WTC11 (cell line): ENCODE results near the gene ATF3.

ENCODE experiments used
- ATF3 ChIP-seq: sonication (generic); formaldehyde crosslinking; conservative IDR thresholded peaks from 2 replicates; pipeline ENCODE4 v1.8.1; 2022; ENCODE audit warnings: mild to moderate bottlenecking, missing genetic modification reagents
- CREB1 ChIP-seq: sonication (generic); formaldehyde crosslinking; IDR thresholded peaks from 2 replicates; pipeline ENCODE4 v1.8.0; 2023; ENCODE audit warnings: mild to moderate bottlenecking, missing genetic modification reagents
- CTCF ChIP-seq: fragments of 200-600 bp; IDR thresholded peaks from 2 replicates; pipeline ENCODE4 v1.8.0; 2022; ENCODE audit warnings: antibody characterized with exemption
- FOXJ3 ChIP-seq: sonication (generic); formaldehyde crosslinking; IDR thresholded peaks from 2 replicates; pipeline ENCODE4 v1.9.0; 2021; ENCODE audit warnings: missing genetic modification reagents, mild to moderate bottlenecking, borderline replicate concordance
- NFYB ChIP-seq: sonication (generic); formaldehyde crosslinking; conservative IDR thresholded peaks from 2 replicates; pipeline ENCODE4 v1.8.0; 2022; ENCODE audit warnings: low read depth, missing genetic modification reagents
- SP1 ChIP-seq: sonication (generic); formaldehyde crosslinking; conservative IDR thresholded peaks from 2 replicates; pipeline ENCODE4 v1.8.1; 2022; ENCODE audit warnings: missing genetic modification reagents
- ZNF232 ChIP-seq: sonication (generic); formaldehyde crosslinking; IDR thresholded peaks from 2 replicates; pipeline ENCODE4 v1.8.0; 2022; ENCODE audit warnings: mild to moderate bottlenecking, missing genetic modification reagents
- ZNF396 ChIP-seq: fragments of 250-450 bp; sonication (Bioruptor Pico); IDR thresholded peaks from 2 replicates; pipeline ENCODE4 v1.8.0; 2021; ENCODE audit warnings: mild to moderate bottlenecking, moderate library complexity, borderline replicate concordance
- TF ChIP-seq, protein P1 (sequence below): sonication (generic); formaldehyde crosslinking; conservative IDR thresholded peaks from 2 replicates; pipeline ENCODE4 v1.8.1; 2023; ENCODE audit warnings: mild to moderate bottlenecking, low read depth, missing genetic modification reagents, moderate library complexity
- TF ChIP-seq, protein P2 (sequence below): sonication (generic); formaldehyde crosslinking; IDR thresholded peaks from 2 replicates; pipeline ENCODE4 v1.8.1; 2023; ENCODE audit warnings: mild to moderate bottlenecking, moderate library complexity, missing genetic modification reagents

DNA sequence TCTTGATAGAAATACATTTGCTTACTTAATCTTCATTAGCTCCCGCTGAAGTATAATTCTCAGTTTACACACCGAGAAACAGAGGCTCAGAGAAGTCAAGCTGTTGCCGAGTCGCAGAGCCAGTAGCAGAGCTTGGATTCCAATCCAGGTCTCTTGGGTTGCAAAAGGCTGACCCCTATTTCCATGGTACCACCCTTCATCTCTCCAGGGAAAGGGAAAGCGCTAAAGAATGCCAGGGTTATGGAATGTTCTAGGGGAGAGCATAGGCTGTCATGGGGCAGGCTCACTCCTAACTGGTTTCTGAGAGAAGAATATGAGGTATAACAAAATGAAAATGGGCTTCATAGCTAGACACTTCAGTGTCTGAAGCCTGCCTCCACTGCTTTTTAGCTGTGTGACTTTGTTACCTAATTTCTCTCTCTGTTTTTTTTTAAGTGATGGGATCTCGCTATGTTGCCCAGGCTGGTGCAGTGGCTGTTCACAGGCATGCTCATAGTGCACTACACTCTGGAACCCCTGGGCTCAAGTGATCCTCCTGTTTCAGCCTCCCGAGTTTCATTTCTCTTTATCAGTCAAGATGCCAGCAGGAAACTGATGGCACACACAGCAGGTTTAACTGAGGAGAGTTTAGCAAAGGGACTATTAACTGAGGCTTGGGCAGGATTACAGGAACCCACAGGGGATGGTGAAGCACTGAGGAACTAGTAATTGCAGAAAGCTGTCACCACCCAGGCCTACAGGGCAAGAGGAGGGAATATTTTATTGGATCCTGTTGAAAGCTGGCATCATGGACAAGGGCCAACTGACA, 25.5 kb upstream of the ATF3 start:
- TF ChIP-seq CREB1 (CRISPR knock-in tag) (no peak), CTCF (no peak), ZNF232 (CRISPR knock-in tag) (no peak), FOXJ3 (CRISPR knock-in tag) (no peak), NFYB (no peak), ZNF396 (no peak), SP1 (CRISPR knock-in tag) (no peak), ATF3 (CRISPR knock-in tag) (no peak)
- TF ChIP-seq, protein P1, sequence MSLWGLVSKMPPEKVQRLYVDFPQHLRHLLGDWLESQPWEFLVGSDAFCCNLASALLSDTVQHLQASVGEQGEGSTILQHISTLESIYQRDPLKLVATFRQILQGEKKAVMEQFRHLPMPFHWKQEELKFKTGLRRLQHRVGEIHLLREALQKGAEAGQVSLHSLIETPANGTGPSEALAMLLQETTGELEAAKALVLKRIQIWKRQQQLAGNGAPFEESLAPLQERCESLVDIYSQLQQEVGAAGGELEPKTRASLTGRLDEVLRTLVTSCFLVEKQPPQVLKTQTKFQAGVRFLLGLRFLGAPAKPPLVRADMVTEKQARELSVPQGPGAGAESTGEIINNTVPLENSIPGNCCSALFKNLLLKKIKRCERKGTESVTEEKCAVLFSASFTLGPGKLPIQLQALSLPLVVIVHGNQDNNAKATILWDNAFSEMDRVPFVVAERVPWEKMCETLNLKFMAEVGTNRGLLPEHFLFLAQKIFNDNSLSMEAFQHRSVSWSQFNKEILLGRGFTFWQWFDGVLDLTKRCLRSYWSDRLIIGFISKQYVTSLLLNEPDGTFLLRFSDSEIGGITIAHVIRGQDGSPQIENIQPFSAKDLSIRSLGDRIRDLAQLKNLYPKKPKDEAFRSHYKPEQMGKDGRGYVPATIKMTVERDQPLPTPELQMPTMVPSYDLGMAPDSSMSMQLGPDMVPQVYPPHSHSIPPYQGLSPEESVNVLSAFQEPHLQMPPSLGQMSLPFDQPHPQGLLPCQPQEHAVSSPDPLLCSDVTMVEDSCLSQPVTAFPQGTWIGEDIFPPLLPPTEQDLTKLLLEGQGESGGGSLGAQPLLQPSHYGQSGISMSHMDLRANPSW (CRISPR knock-in tag), result no peak
- TF ChIP-seq, protein P2, sequence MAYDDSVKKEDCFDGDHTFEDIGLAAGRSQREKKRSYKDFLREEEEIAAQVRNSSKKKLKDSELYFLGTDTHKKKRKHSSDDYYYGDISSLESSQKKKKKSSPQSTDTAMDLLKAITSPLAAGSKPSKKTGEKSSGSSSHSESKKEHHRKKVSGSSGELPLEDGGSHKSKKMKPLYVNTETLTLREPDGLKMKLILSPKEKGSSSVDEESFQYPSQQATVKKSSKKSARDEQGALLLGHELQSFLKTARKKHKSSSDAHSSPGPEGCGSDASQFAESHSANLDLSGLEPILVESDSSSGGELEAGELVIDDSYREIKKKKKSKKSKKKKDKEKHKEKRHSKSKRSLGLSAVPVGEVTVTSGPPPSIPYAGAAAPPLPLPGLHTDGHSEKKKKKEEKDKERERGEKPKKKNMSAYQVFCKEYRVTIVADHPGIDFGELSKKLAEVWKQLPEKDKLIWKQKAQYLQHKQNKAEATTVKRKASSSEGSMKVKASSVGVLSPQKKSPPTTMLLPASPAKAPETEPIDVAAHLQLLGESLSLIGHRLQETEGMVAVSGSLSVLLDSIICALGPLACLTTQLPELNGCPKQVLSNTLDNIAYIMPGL, result no peak
